Suprapubic skin (tissue), 4 donors: ENCODE results near the gene USF2. TPM values are rescaled to one million over a fixed set of nuclear protein-coding genes. Genes with fewer than 3 reads are reported as not detected.

ENCODE experiments used
- DNase-seq, 2 donors: peaks; one replicate each; pipeline ENCODE4 v3.0.0-alpha.2; 2019; ENCODE audit warnings: low spot score in 2 of 2
- H3K27ac ChIP-seq: fragments of 200-600 bp; sonication (generic); one replicate; pipeline ENCODE4 v1.5.1; 2019
- H3K27me3 ChIP-seq: fragments of 200-600 bp; sonication (generic); one replicate; pipeline ENCODE4 v1.5.1; 2019
- H3K36me3 ChIP-seq: fragments of 200-600 bp; sonication (generic); one replicate; pipeline ENCODE4 v1.5.1; 2019
- H3K4me1 ChIP-seq: fragments of 200-600 bp; sonication (generic); one replicate; pipeline ENCODE4 v1.5.1; 2019
- H3K4me3 ChIP-seq: fragments of 200-600 bp; sonication (generic); one replicate; pipeline ENCODE4 v1.5.1; 2019; ENCODE audit warnings: mild to moderate bottlenecking
- H3K9me3 ChIP-seq: fragments of 200-600 bp; sonication (generic); one replicate; pipeline ENCODE4 v1.5.1; 2019
- CTCF ChIP-seq, 2 donors: fragments of 200-600 bp in 1 of 2; fragments of 450-650 bp in 1 of 2; sonication (generic) in 1 of 2; IDR thresholded peaks; one replicate each; pipeline ENCODE4 v1.5.1; 2016 to 2019; ENCODE audit warnings: antibody characterized with exemption in 2 of 2, mild to moderate bottlenecking in 1 of 2, moderate library complexity in 1 of 2
- EP300 ChIP-seq: sonication (generic); formaldehyde crosslinking; IDR thresholded peaks from one replicate; pipeline ENCODE4 v1.6.1; 2017; ENCODE audit warnings: antibody characterized with exemption
- POLR2A ChIP-seq, 2 donors: fragments of 450-650 bp; IDR thresholded peaks; one replicate each; pipeline ENCODE4 v1.6.1; 2017; ENCODE audit warnings: antibody characterized with exemption in 2 of 2, mild to moderate bottlenecking in 2 of 2, moderate library complexity in 2 of 2
- POLR2AphosphoS5 ChIP-seq, 3 donors: sonication (generic); formaldehyde crosslinking; IDR thresholded peaks; one replicate each; pipeline ENCODE4 v1.6.1; 2017; ENCODE audit warnings: antibody characterized with exemption in 3 of 3
- WGBS: methylation state at CpG from one replicate; pipeline ENCODE4 v1.1.5; 2018; 5-methylcytosine and 5-hydroxymethylcytosine counted together
- total RNA-seq, 4 donors: library from RNA; depleted of rRNA; stranded (reverse); fragments of >200 nt; gene quantifications; one replicate each; pipeline ENCODE4 v1.1.0, GENCODE V29; 2016

Gene USF2
- total RNA-seq, 4 donors from 2014 or later: 111 to 178 (median 122) TPM

GRCh38 chr19:35294328-35294727, 25.6 kb downstream of the USF2 start:
- H3K4me1 ChIP-seq: peaks cover 7% of the 10 kb centered on the region
- no peaks in the 10 kb centered on the region for H3K36me3 ChIP-seq
- TF ChIP-seq CTCF (IDR thresholded peaks at IDR 0.05): no peak
- no peak for TF ChIP-seq POLR2AphosphoS5 (IDR thresholded peaks at IDR 0.05)
- no peak for TF ChIP-seq POLR2A (IDR thresholded peaks at IDR 0.05)
- no peak for TF ChIP-seq EP300
- WGBS: 54% methylated on average over 3 of the region's 3 CpGs
- no peak overlapping the region for H3K27ac ChIP-seq
- H3K9me3 ChIP-seq: no peaks in the 10 kb centered on the region
- no peak overlapping the region for H3K4me3 ChIP-seq
- peaks cover 78% of the 10 kb centered on the region for H3K27me3 ChIP-seq
- DNase-seq: no peak

- Histone ChIP-seq H3K27ac (no peak overlapping the region), H3K36me3 (no peaks in the 10 kb centered on the region), H3K4me3 (no peak overlapping the region), H3K9me3 (no peaks in the 10 kb centered on the region), H3K4me1 (peaks cover 7% of the 10 kb centered on the region), H3K27me3 (peaks cover 84% of the 10 kb centered on the region)
- WGBS: 59% methylated on average over 20 of the region's 25 CpGs
- TF ChIP-seq EP300 (no peak), CTCF (IDR thresholded peaks at IDR 0.05) (no peak), POLR2AphosphoS5 (IDR thresholded peaks at IDR 0.05) (no peak), POLR2A (IDR thresholded peaks at IDR 0.05) (no peak)
- DNase-seq: no peak
These were observed 26.4 kb downstream of the USF2 start for GRCh38 chr19:35294859-35295791.

DNA sequence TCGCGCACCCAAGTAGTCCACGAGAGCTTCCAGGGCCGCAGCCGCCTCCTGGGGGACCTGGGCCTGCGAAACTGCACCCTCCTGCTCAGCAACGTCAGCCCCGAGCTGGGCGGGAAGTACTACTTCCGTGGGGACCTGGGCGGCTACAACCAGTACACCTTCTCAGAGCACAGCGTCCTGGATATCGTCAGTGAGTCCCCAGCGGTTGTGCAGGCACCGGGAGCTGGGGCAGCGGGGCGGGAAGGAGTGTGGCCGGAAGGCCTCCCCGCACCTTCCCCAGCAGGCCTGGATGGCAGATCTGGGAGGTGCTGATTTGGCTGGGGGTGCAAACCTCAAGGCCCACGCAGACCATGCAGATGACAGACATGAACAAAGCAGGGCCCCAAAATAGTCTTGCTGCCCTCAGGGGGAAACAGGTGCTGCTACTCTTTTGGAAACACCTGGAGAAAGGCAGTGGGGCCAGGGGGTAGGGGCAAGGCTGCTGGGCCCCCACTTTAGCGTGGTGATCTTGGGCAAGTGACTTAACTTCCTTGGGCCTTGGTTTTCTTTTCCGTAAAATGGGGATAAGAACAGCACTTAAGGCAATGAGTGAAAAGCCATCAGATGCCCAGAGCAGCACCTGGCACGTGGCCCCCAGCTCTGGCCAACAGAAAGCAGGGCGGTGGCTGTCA, 27.2 kb downstream of the USF2 start:
- Histone ChIP-seq H3K36me3 (no peaks in the 10 kb centered on the region), H3K9me3 (no peaks in the 10 kb centered on the region), H3K4me3 (no peak overlapping the region), H3K27ac (no peak overlapping the region), H3K4me1 (peaks cover 7% of the 10 kb centered on the region), H3K27me3 (peaks cover 84% of the 10 kb centered on the region)
- 64% methylated on average over 12 of the region's 24 CpGs for WGBS
- TF ChIP-seq POLR2A (IDR thresholded peaks at IDR 0.05): no peak
- no peak for TF ChIP-seq POLR2AphosphoS5 (IDR thresholded peaks at IDR 0.05)
- TF ChIP-seq CTCF (IDR thresholded peaks at IDR 0.05): no peak
- no peak for TF ChIP-seq EP300
- DNase-seq: no peak

GRCh38 chr19:35296644-35297514, 28.1 kb downstream of the USF2 start:
- 83% methylated on average over 7 of the region's 7 CpGs for WGBS
- no peak overlapping the region for H3K4me3 ChIP-seq
- DNase-seq: no peak
- H3K27ac ChIP-seq: no peak overlapping the region
- H3K27me3 ChIP-seq: peaks cover 76% of the 10 kb centered on the region
- TF ChIP-seq POLR2AphosphoS5 (IDR thresholded peaks at IDR 0.05) (no peak), POLR2A (IDR thresholded peaks at IDR 0.05) (no peak), EP300 (no peak), CTCF (IDR thresholded peaks at IDR 0.05) (no peak)
- H3K36me3 ChIP-seq: no peaks in the 10 kb centered on the region
- peaks cover 7% of the 10 kb centered on the region for H3K4me1 ChIP-seq
- no peaks in the 10 kb centered on the region for H3K9me3 ChIP-seq
